KMS-11 (cell line): ENCODE results near the gene LAMP5.

Source experiments
- H2AFZ ChIP-seq: fragments of 200-600 bp; sonication (generic); 2 replicates; pipeline ENCODE4 v1.6.1; 2016; ENCODE audit warnings: antibody characterized with exemption, mixed run types, low read depth
- H3K27ac ChIP-seq: fragments of 200-600 bp; sonication (generic); 2 replicates; pipeline ENCODE4 v1.6.1; 2016; ENCODE audit warnings: mild to moderate bottlenecking, mixed run types
- H3K27me3 ChIP-seq: fragments of 200-600 bp; sonication (generic); 2 replicates; pipeline ENCODE4 v1.6.1; 2017; ENCODE audit warnings: mild to moderate bottlenecking, low read depth, mixed run types, moderate library complexity; ENCODE audit not compliant: insufficient read depth
- H3K36me3 ChIP-seq: fragments of 200-600 bp; sonication (generic); 2 replicates; pipeline ENCODE4 v1.6.1; 2017; ENCODE audit warnings: mild to moderate bottlenecking, mixed run types; ENCODE audit not compliant: insufficient read depth
- H3K4me1 ChIP-seq: fragments of 200-600 bp; sonication (generic); 2 replicates; pipeline ENCODE4 v1.6.1; 2016; ENCODE audit warnings: mild to moderate bottlenecking, low read depth, mixed run types; ENCODE audit not compliant: poor library complexity, severe bottlenecking
- H3K4me2 ChIP-seq: fragments of 200-600 bp; sonication (generic); 2 replicates; pipeline ENCODE4 v1.7.0; 2016; ENCODE audit warnings: mild to moderate bottlenecking, mixed run types
- H3K4me3 ChIP-seq: fragments of 200-600 bp; sonication (generic); IDR thresholded peaks from 2 replicates; pipeline ENCODE4 v1.6.1; 2017; ENCODE audit warnings: low read depth, low read length, mixed read lengths; ENCODE audit not compliant: insufficient read depth
- H3K79me2 ChIP-seq: fragments of 200-600 bp; sonication (generic); 2 replicates; pipeline ENCODE4 v1.6.1; 2016; ENCODE audit warnings: low read depth, mixed run types; ENCODE audit not compliant: insufficient read depth
- H3K9ac ChIP-seq: fragments of 200-600 bp; sonication (generic); 2 replicates; pipeline ENCODE4 v1.6.1; 2016; ENCODE audit warnings: mild to moderate bottlenecking, mixed run types
- H4K20me1 ChIP-seq: fragments of 200-600 bp; sonication (generic); 2 replicates; pipeline ENCODE4 v1.6.1; 2016; ENCODE audit warnings: mild to moderate bottlenecking, mixed run types; ENCODE audit not compliant: insufficient read depth
- CTCF ChIP-seq: fragments of 200-600 bp; sonication (generic); conservative IDR thresholded peaks from 2 replicates; pipeline ENCODE4 v1.6.1; 2017; ENCODE audit warnings: low read depth, mild to moderate bottlenecking, antibody characterized with exemption, low read length, moderate library complexity, mixed read lengths

The LAMP5 gene

DNA sequence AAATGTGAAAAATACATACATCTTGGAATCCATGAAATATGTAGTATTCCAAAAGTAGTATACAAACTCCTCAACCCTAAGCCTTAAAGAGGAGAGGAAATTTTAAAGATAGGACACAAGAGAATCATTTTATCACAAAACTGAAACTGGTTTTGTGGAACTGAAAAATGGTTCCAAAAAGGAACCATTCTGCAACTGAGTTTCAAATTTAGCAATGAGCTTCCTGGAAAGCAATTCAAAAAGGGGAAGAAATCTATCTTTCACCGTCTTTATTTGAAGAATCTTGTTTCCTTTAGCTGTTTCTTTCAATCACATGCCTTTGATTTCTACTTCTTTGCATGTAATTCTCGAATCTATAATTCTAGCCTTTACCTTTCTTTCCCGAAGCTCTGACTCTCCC lies 32.2 kb upstream of the LAMP5 start:
- no peak overlapping the region for H3K27ac ChIP-seq
- no peak overlapping the region for H3K4me3 ChIP-seq
- H3K79me2 ChIP-seq = no peaks in the 10 kb centered on the region
- no peak overlapping the region for H2AFZ ChIP-seq
- no peak for TF ChIP-seq CTCF
- H3K4me1 ChIP-seq = no peaks in the 10 kb centered on the region
- no peak overlapping the region for H3K4me2 ChIP-seq
- no peak overlapping the region for H3K9ac ChIP-seq
- H4K20me1 ChIP-seq = no peaks in the 10 kb centered on the region
- H3K27me3 ChIP-seq = no peaks in the 10 kb centered on the region
- H3K36me3 ChIP-seq = no peaks in the 10 kb centered on the region

- H3K4me1 ChIP-seq = no peaks in the 10 kb centered on the region
- TF ChIP-seq CTCF = no peak
- H3K27ac ChIP-seq = no peak overlapping the region
- no peak overlapping the region for H3K9ac ChIP-seq
- H3K4me3 ChIP-seq = no peak overlapping the region
- no peaks in the 10 kb centered on the region for H3K36me3 ChIP-seq
- H3K27me3 ChIP-seq = no peaks in the 10 kb centered on the region
- H2AFZ ChIP-seq = no peak overlapping the region
- no peaks in the 10 kb centered on the region for H3K79me2 ChIP-seq
- no peak overlapping the region for H3K4me2 ChIP-seq
- no peaks in the 10 kb centered on the region for H4K20me1 ChIP-seq
Observed at GRCh38 chr20:9483131-9483530, 31.3 kb upstream of the LAMP5 start.

- no peaks in the 10 kb centered on the region for H3K4me1 ChIP-seq
- no peak overlapping the region for H3K27ac ChIP-seq
- no peak overlapping the region for H3K4me3 ChIP-seq
- no peaks in the 10 kb centered on the region for H4K20me1 ChIP-seq
- H3K9ac ChIP-seq = no peak overlapping the region
- no peaks in the 10 kb centered on the region for H3K27me3 ChIP-seq
- no peak for TF ChIP-seq CTCF
- H3K4me2 ChIP-seq = no peak overlapping the region
- no peaks in the 10 kb centered on the region for H3K79me2 ChIP-seq
- no peak overlapping the region for H2AFZ ChIP-seq
- no peaks in the 10 kb centered on the region for H3K36me3 ChIP-seq
Observed at GRCh38 chr20:9485614-9486340, 28.6 kb upstream of the LAMP5 start.

DNA sequence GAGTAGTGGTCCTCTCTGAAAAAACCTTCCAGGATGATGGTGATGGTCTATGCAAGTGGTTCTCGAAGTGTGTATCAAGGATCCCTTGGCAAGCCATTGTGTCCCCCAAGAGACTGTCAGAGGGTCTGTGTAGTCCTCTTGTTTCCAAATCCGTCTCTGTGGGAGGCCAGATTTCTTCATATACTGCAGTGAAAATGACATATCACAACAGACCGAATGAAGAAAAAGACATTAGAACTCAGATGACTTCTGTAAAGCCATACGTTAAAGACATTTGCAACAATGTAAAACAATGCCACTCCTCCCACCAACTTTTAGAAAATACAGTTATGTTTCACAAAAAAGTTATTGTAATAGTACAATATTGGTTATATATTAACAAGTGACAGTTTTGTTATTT lies 27.2 kb upstream of the LAMP5 start:
- no peak overlapping the region for H3K27ac ChIP-seq
- H3K36me3 ChIP-seq = no peaks in the 10 kb centered on the region
- no peaks in the 10 kb centered on the region for H3K4me1 ChIP-seq
- H3K27me3 ChIP-seq = no peaks in the 10 kb centered on the region
- no peak overlapping the region for H2AFZ ChIP-seq
- no peaks in the 10 kb centered on the region for H4K20me1 ChIP-seq
- no peak overlapping the region for H3K4me2 ChIP-seq
- TF ChIP-seq CTCF = no peak
- no peak overlapping the region for H3K4me3 ChIP-seq
- H3K9ac ChIP-seq = no peak overlapping the region
- no peaks in the 10 kb centered on the region for H3K79me2 ChIP-seq
